Stimulated activated CD8-positive, alpha-beta memory T cell treated with anti-CD3 and anti-CD28 coated beads, Interleukin-7, amount 100 ng/mL, for 48 hours (primary cell): Measurements from ENCODE around the gene CD93.

ENCODE experiments used
- DNase-seq, 2 donors: peaks; one replicate each; pipeline ENCODE4 v3.0.0-alpha.2; 2020; ENCODE audit warnings: low read depth in 1 of 2; ENCODE audit errors: extremely low read depth in 1 of 2

CD93 gene, protein sequence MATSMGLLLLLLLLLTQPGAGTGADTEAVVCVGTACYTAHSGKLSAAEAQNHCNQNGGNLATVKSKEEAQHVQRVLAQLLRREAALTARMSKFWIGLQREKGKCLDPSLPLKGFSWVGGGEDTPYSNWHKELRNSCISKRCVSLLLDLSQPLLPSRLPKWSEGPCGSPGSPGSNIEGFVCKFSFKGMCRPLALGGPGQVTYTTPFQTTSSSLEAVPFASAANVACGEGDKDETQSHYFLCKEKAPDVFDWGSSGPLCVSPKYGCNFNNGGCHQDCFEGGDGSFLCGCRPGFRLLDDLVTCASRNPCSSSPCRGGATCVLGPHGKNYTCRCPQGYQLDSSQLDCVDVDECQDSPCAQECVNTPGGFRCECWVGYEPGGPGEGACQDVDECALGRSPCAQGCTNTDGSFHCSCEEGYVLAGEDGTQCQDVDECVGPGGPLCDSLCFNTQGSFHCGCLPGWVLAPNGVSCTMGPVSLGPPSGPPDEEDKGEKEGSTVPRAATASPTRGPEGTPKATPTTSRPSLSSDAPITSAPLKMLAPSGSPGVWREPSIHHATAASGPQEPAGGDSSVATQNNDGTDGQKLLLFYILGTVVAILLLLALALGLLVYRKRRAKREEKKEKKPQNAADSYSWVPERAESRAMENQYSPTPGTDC

DNA sequence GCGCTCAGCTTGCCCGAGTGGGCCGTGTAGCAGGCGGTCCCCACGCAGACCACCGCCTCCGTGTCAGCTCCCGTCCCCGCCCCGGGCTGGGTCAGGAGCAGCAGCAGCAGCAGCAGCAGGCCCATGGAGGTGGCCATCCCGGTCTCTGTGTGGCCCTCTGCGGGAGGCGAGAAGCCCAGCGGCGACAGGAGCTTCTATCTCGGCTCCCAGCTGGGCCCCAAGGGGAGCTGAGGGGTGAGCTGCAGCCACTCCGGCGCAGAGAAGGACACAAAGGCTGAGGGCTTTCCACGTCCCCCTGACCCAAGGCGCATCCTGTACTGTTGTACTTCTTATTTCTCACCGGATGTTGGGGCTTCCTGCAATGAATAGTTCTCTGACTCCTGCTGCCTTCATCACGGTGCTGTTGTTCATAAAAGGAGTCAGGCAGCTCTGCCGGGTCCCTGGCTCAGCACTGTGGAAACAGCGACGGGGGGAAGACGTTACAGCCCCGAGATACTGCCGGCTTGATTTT is at the start of gene CD93:
Gene CD93 (minus strand): TSS at position 269 of the 511 bp plus-strand sequence. CDS start 132 bp downstream, at position 137.
- peak in 1 of 2 donors; percentile 3 for DNase-seq

DNA sequence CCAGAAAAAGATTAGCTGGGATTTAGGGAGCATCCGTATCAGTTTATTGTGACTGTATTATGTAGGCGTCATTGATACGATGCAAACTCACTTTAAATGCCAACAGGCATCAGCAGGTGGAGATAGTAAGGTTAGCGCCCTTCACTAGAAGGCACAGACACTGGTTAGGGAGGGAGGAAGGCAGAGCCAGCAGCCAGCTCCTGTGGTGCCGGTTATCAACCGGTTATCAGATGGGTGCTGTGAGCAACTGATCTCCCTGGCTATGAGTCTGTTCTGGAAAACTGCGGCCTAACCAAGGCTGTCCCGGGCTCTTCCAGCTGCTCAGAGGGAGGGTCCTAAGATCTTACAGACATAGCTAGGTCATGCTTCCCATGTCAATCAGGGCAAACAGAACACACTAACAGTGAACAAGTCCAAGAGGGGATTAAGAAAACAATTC is 47.5 kb upstream of the CD93 start:
- DNase-seq = no peak

DNA sequence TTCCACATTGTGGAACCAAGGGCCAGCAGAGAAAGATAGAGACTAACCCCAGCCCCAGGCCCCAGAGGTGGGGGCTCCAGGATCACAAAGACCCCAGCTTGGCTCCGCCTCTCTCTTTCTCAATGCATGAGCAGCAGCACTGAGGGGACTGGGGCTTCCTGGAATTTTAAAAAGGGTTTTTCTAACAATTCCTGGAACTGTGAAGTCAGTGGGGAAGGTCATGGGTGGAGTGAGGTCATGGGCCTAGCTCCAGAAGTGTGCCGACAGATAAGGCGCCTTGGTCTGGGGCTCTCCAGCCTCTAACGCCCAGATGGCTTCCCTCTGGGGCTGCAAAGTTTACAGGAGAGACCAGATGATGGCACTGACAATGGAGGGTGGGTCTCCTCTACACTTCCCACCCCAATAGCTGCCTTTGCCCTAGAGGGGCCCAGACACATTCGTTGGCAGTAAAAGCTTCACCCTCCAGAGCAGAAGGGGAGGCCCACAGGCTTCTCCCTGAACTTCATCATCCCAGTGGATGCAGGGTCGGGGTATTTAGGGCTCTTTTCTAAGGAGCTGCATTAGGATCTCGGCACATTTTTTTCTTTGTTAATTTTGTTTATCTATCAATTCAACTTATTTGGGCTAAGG is 46.9 kb upstream of the CD93 start:
- no peak for DNase-seq

DNA sequence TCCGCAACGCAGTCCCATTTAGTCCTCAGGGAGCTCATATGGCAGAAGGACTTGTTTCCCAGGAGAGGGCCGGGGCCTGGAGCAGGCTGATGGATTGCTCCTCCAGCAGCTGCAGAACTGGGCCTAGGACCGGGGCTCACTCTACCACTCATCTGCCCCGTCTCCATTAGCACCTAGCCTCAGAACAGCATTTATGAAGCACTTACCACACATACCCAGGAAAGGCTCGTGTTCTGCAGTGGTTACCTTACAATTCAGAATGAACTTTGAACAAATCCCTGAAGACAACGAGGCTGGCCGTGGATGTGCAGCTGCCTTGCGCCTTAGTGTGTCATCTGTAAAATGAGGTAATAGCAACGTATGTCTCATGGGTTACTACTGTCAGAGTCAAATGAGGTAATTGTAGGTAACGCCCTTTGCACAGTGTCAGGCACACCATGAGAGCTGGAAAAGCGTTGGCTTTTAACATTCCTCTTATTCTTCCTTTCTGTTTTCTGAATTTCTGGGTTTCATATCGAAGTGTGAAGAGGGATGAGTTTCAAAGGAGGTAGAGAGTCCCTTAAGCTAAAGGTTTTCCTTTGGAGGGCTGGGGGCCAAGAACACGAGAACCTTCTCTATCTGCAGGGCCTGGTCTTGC is 46.3 kb upstream of the CD93 start:
- DNase-seq = no peak

DNA sequence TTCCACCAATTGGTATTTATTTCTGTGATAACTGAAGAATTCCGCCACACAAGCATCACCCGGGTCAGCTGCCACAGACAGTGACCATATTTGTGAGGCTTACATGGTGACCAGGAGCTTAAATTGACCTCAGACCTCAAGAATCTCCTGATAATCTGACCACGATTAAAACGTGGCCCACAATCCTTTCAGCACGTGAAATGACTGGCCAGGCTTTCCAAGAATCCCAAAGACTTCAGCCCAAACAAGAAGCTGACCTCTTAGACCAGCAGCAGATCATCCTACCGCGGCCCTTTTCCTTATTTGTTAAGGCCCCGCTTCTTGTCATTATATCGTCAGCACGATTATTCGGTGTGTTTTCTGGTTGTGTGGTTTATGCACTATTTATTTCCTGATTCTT is 45.6 kb upstream of the CD93 start:
- no peak for DNase-seq

DNA sequence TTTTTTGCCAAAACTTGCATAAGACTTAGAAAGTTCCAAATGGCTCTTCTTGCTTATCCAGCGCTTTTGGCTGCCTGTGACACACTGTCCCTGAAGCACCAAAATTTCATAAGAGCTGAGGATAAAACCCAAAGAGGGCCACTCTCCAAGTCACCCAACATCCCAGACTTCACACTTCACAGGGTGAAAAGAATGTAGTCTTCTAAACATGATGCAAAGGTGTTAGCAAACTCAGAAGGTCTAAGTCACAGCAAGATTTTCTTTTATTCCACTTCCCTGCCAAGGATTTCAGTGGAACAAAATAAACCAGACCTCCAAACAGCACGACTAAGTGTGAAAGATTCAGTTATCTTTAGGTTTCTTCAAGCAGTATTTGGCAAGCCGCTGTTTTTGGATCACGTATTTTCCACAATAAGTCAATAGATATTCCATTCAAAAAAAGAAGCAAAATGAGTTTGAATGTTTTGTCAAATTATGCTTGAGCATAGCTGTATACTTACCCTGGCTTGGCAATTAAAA is 44.6 kb upstream of the CD93 start:
- DNase-seq = no peak

DNA sequence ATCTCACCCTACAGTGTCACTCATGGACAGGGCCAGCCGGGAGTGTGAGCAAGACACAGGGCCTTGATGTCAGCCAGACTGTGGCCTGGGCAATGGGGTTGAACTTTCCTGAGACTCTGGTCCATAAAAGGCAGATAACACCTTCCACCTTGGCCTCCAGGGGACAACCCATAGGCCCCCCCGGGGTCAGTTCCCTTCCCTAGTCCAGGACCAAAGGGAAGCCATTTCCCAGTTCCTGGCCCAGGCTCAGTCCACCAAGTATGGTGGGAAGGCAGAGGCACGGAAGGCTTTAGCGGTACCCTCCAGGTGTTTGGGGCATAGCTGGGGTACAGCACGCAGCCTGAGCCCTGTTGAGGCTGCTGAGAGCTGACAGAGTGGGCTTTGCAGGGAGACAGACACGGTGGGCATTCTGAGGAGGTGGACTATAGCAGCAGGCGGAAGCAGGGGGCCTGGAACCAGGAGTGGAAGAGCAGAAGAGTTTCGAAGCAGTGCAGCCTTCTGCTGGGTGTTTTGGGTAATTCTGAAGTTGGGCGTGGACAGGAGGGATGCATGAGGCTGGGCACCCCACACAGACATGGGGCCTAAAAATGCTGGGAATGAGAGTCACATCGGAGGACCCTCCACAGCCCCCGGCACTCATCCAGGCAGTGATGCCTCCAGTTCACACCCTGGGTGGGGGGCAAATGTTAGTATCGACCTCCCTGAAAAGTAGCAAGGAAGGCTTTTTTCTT is 43.9 kb upstream of the CD93 start:
- no peak for DNase-seq

DNA sequence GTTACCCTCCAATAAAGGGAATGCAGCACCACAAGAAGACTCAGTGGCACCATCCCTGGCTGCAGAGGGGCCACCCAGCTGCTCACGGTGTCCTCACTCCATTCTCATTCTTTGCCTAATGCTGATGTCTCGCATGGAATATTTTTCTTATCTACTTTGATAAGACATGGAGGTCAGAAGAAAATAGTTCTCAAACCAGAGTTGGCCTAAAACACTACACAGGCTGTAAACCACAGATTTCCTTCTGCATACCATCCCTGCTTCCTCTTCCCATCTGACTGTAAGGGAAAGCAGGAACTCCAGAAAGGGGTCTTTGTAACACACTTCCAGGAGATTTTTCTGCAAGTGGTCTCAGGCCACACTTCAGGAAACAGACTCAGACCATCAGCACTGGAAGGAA is 43.1 kb upstream of the CD93 start:
- no peak for DNase-seq

DNA sequence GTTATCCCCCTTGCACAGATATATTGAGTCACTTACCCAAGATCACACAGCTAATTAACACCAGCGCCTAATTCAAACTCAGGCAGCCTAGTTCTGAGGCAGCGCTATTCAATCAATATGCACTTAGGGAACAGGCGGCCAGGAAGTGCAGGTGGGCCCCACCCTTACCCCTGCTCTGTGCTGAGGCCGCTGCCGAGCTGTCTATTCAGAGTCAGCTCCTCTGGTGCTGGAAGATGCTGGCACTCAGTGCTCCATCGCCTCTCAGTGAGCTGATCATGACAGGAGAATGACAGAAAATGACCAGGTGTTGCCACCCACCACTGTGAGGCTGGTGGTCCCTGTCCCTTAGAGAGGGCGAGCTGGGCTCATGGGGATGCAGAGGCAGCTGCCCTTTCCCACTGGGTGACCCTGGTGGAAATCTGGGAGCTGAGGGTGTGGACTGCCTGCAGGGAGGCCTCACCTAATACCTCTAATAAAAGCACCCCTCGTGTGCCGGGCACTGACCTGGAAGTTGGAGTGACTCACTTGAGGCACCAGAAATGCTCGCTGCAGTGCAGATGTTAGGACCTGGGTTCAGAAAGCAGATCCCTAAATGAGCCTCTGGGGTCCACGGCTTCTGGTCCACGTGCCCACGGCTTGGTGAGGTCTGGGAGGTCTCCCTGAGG is 42.5 kb upstream of the CD93 start:
- no peak for DNase-seq

DNA sequence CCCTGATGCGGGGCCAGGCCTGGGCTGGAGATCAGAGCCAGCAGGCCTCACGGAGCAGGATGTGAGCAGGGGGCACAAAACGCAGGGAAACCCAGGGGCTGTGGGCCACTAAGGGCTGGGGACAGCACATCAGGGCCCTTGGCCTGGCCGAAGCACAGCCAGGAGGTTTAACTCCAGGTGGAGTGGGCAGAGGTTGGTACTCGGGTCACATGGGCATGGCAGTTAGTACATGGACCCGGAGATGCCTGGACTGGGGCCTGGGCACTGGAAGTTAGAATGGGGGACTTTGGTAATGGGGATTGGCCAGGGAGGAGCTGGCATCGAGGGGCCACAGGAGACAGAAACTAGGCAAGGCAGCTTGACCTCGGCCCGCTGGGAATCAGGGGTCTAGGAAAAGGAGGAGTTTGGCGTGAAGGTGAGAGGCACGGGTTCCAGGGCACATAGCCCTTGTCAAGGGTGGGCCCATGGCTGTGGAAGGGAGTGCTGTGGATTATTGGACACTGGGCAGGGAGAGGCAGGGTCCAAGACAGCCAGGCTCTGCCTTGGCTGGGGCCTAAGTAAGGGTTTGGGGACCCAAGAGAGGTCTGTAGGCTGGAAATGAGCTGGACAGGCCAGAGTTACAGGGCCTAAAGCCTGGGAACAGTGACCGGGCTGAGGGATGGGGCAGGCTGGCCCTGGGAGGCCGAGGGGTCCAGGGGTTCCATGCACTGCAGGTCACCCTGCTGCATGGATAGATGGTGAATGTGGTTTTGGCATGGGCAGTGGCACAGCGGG is 41.6 kb upstream of the CD93 start:
- DNase-seq = no peak

DNA sequence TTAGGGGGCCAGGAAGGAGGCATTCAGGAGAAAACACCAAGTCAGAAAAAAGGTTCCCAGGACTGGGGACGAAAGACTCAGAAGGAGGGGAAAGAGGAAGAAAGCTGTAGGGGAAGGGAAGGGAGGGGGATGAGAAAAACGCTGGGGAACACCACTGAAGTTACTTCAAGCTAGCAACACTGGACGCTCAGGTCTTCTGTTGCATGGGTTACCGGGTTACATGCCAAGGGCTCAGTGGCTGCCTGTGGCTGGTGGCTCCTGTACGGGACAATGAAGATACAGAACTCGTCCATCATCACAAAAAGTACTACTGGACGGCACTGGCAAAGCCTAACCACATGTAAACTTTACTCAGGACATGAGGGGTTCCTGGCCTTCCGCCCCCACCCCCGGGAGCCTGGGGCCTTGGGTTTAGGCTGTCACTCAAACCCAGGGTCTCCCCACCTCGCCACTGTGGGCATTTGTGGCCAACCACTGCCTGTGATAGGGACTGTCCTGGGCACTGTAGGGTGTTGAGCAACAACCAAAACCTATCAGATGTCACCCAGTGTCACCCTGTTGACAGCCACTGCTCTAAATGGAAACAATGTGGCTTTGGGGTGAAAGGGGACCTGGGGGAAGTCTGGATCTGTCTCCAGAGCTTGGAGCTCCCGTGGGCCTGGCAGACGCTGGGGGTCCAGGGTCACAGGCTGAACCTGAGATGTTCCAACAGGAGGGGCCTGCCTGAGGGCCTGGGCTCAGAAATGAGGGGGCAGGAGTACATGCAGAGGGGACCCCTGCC is 40.3 kb upstream of the CD93 start:
- no peak for DNase-seq

DNA sequence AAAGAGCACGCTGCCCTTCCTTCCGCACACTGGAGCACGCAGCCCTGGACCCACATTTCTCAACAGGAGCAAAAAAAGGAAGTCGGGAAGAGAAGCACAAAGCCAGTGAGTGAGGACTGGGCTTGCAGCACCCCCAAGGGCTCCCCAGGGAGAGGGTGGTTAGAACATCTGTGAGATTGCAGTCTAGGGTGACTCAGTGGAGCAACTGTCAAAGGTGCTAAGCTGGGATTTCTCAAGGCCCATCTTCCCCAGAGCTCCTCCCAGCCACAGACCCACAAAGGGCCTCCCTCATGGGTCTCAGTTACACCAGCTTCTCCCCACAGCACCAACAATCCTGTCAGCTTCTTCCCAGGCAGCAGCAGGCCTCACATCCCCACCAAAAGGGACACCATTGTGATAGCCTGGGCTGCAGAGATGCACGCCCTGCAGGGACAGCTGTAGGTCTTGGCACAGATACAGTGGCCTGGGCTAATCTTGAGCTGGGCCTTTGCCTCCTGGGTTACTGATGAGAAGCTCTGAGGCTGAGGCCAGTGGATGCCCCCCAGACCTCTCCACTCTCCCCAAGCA is 39.6 kb upstream of the CD93 start:
- DNase-seq = no peak

DNA sequence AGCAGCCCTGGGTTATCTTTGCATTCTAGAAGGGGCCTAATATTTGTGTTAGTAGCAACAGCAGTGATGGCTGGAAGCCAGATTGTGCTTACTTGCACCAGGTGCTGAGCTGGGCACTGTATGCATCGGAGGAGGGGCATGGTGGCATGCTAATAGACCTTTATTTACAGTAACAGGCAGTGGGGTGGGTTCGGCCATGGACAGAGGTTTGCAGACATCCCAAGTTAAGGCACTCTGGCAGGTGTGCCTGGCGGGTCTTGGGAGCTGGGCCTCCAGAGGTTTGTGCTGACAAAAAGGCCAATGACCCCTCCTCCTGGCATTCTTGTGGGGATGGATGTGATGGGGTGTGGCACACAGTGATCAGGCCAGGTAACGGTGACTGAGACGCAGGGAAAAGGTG is 39.0 kb upstream of the CD93 start:
- no peak for DNase-seq

DNA sequence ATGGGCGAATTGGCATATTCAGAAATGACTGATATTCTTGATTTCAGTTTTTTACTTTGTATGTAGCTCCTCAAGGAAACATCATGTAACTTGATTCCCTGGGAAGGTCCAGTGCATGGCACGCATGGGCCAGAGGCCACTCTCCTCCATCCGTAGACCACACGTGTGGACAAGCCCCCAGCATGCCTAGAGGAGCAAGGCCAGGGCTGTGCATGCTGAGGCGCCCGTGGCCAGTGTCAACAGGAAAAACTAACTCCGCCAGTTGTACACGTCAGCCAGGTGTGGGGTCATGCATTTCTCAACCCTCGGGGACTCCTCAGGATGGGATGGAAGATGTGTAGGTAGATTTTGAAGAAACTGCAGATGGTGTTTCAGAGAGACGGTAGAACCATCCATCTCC is 37.8 kb upstream of the CD93 start:
- no peak for DNase-seq

DNA sequence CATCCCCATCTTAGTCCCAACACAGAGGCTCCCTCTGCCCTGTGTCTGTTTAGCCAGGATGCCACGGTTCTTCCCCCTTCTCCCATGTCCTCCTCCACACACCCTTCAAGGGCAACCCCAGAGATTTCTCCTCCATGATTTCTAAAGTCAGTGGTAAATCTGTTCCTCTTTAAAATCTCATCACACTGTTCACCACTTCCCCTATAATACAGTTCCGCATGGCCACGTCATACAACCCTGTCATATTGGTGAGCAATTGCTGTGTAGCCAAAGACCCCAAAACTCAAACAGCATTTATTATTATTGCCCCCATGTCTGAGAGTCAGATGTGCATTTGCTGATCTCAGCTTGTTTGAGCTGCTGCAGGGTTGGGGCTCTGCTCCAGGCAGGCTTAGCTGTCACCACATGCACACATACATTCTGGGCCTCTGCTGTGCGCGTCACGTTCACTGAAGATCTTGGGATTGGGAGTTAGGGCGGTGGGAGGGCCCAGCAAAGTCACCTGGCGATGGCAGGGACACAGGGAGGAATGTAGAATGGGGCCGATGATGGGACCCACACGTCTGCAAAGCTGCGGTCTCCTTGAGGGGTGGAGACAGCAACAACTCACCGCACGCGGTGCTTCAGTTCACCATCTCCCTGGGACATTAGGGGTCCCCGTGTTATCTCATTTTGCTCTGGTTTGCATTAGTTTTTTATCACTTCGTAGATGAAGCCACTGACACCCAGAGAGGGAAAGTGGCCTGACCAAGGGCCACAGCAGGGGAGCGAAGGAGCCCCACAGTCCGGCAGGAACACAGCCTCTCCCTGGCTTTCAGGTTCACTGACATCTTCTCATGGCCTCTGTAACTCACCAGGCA is 36.9 kb upstream of the CD93 start:
- no peak for DNase-seq

DNA sequence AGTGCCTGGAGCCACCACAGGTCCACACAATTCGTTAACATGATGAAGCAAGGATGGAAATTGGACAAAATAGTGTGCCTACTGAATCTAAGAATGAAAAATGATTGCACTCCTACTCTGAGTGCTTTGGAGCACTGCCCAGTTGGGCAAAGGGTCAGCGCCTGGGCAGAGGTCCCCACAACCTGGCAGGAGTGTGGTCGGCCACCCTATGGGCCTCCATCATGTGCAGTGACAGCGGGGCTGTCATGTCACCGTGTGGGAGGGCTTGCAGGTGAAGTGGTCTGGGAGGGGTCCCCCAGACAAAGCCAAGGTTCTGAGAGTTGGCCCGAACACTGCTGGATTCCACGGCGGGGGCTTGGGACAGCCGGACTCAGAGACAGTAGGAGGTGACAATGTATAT is 36.2 kb upstream of the CD93 start:
- no peak for DNase-seq

DNA sequence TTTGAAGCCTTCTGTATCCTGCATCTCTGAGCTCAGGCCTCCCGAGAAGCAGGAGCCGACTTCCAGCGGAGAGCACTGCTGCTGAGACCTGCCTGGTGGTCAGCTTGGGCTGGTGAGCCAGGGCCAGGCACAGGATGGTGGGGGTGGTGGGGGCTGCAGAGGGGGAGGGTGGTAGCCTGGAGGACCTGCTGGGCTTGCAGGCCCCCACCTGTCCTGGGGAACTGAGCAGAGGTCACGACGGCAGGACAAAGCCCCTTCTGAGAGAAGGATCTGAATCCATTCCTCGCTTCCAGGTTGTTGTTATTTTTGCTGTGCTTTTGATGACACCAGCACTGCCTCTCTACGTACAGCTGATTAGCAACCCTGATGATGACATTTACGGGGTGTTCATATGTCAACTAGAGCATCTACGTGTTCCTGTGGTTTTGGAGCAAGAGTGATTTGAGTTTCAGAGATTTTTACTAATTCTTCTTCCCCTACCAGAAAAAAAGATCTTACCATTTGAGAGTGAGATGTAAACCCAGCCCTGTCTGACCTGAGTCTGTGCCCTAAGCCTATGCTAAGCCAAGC is 35.7 kb upstream of the CD93 start:
- DNase-seq = no peak
